Cardiac muscle cell (in vitro differentiated cells and primary cell): Measurements from ENCODE around the gene KHDC4. TPM values are rescaled to one million over a fixed set of nuclear protein-coding genes. Genes with fewer than 3 reads are reported as not detected.

Experiments used
- DNase-seq, 2 donors: peaks; one replicate each; pipeline versions ENCODE4 v3.0.0 to v3.0.0-alpha.2; 2010 to 2017; ENCODE audit warnings: low read depth in 1 of 2, low spot score in 1 of 2
- H3K27ac ChIP-seq: fragments of 200-600 bp; sonication (generic); 2 replicates; pipeline ENCODE4 v1.5.1; 2016
- H3K27me3 ChIP-seq: fragments of 200-600 bp; sonication (generic); 2 replicates; pipeline ENCODE4 v1.6.0; 2016; ENCODE audit warnings: control low read depth
- H3K36me3 ChIP-seq: fragments of 200-600 bp; sonication (generic); 2 replicates; pipeline ENCODE4 v1.5.1; 2016; ENCODE audit warnings: control low read depth
- H3K4me1 ChIP-seq: fragments of 200-600 bp; sonication (generic); 2 replicates; pipeline ENCODE4 v1.8.1; 2017; ENCODE audit warnings: low read depth, mild to moderate bottlenecking, mixed run types
- H3K4me3 ChIP-seq: fragments of 200-600 bp; sonication (generic); 2 replicates; pipeline ENCODE4 v1.5.1; 2016; ENCODE audit warnings: mild to moderate bottlenecking
- H3K9me3 ChIP-seq: fragments of 200-600 bp; sonication (generic); 2 replicates; pipeline ENCODE4 v1.5.1; 2017; ENCODE audit warnings: low read depth, mild to moderate bottlenecking, control low read depth
- CTCF ChIP-seq: IDR thresholded peaks from 2 replicates; pipeline ENCODE4 v1.5.1; 2012; ENCODE audit warnings: low read depth, mild to moderate bottlenecking, low read length
- polyA plus RNA-seq: library from polyadenylated mRNA; unstranded; fragments of >200 nt; fragmentation: Nextera tagmentation; extraction: Ambion mirVana; gene quantifications from 2 replicates; pipeline ENCODE4 v1.2.1, GENCODE V29; 2016
- total RNA-seq: library from RNA; depleted of rRNA; stranded (reverse); fragments of >200 nt; gene quantifications from 2 replicates; pipeline ENCODE4 v1.2.3, GENCODE V29; 2016

Gene KHDC4
- total and polyA plus RNA-seq, 2 experiments from 2014 or later, result 26.6 to 86.4 TPM

DNA sequence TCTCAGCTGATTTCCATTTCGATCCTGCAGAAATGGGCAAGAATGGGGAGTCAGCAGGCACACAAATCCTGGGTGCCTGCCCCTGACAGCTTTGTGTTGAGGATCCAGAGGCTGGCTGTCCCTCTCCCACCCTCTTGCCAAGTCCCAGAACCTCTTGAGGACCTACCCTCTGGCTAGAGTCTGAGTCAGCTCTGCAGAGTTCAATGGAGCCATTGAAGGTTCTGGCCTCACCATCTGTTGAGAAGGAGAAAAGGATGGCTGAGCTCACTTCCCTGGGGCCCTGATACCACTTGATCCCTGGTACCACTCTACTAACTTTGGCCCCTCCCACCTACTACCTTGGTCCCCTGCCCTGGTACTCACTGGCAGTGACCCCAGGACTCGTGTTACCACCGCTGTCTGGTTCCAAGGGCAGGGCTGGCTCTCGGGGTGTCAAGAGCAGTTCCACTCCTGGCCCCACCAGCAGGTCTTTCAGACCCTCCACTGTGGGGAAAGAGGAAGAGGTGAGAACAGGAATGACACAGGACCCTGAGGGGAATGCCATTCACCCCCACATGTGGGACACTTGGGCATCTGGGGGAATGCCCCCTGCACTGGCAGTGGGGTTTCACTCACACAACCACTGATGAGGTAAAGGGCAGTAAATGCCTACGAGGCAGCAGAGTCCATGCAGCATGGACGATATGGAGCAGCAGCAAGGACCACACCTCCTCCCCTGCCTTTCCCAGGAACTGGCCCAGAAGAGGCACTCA is 17.7 kb upstream of the KHDC4 start:
- Histone ChIP-seq H3K36me3 (peaks cover 82% of the 10 kb centered on the region), H3K4me1 (no peaks in the 10 kb centered on the region)

GRCh38 chr1:155950829-155951228 is 16.6 kb upstream of the KHDC4 start:
- no peak for TF ChIP-seq CTCF
- H3K36me3 ChIP-seq, result peaks cover 79% of the 10 kb centered on the region

More for the DNA sequence above, 17.7 kb upstream of the KHDC4 start:
- TF ChIP-seq CTCF, result no peak
- DNase-seq, result no peak
- Histone ChIP-seq H3K4me3 (no peak overlapping the region), H3K27ac (no peak overlapping the region), H3K9me3 (no peaks in the 10 kb centered on the region), H3K27me3 (no peaks in the 10 kb centered on the region)

DNA sequence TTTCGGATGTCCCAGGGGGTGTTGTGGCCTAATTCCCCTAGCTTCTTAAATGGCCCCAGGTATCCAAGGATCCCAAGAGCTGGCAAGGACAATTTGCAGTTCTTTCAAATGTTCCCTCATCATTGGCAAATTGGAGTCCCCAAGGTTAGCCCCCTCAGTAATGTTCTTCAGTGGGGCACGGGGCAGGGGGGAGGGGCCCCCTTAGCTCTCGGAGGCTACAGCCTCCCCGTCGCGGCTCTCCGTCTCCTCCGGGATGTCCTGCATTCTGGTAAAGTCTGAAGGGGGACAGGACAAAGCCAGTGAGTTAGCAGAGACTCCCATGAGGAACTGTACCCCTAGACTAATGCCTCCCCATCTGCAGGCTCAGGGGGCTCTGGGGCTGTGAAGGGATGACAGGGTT is 13.5 kb upstream of the KHDC4 start:
- H3K4me3 ChIP-seq, result no peak overlapping the region
- DNase-seq, result no peak
- peak overlapping the region; percentile 81 for H3K27ac ChIP-seq
- H3K9me3 ChIP-seq, result no peaks in the 10 kb centered on the region
- no peaks in the 10 kb centered on the region for H3K27me3 ChIP-seq
- H3K4me1 ChIP-seq, result no peaks in the 10 kb centered on the region
- peaks cover 59% of the 10 kb centered on the region for H3K36me3 ChIP-seq
- no peak for TF ChIP-seq CTCF

More at GRCh38 chr1:155950829-155951228, 16.6 kb upstream of the KHDC4 start:
- Histone ChIP-seq H3K9me3 (no peaks in the 10 kb centered on the region), H3K4me1 (no peaks in the 10 kb centered on the region), H3K27ac (no peak overlapping the region), H3K4me3 (no peak overlapping the region), H3K27me3 (no peaks in the 10 kb centered on the region)
- DNase-seq, result no peak

DNA sequence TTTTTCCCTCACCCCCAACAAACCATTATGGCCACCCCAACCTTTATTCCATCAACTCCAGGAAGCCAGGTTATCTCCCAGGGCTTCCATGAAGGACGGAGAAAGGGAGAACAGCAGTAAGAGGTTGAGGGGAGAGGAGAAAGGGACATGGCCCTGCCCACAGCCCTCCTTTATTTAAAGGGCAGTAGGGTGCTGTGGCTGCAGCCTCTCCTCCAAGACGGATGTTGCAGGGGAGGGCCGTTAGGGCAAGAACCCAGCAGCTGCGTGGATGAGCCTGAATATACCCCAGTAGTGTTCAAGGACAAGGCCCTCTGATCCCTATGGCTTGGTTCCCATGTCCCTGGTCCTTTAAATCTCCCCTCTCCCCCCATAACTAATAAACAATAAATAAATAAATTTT is 13.1 kb upstream of the KHDC4 start:
- TF ChIP-seq CTCF, result no peak
- peak overlapping the region; percentile 81 for H3K27ac ChIP-seq
- DNase-seq, result no peak
- no peaks in the 10 kb centered on the region for H3K27me3 ChIP-seq
- no peaks in the 10 kb centered on the region for H3K4me1 ChIP-seq
- H3K9me3 ChIP-seq, result no peaks in the 10 kb centered on the region
- H3K36me3 ChIP-seq, result peaks cover 55% of the 10 kb centered on the region
- H3K4me3 ChIP-seq, result no peak overlapping the region

GRCh38 chr1:155946633-155947219 is 12.5 kb upstream of the KHDC4 start:
- DNase-seq, result no peak
- Histone ChIP-seq H3K27me3 (no peaks in the 10 kb centered on the region), H3K4me1 (no peaks in the 10 kb centered on the region), H3K27ac (peak overlapping the region; percentile 81), H3K36me3 (peaks cover 49% of the 10 kb centered on the region), H3K9me3 (no peaks in the 10 kb centered on the region), H3K4me3 (no peak overlapping the region)
- TF ChIP-seq CTCF, result no peak
